H1 (cell line): ENCODE measurements around the gene MAGI3. TPM values are rescaled to one million over a fixed set of nuclear protein-coding genes. Genes with fewer than 3 reads are reported as not detected.

Experiments
- CTCF ChIA-PET: fragments of 300-600 bp; sonication (Branson Sonifier 250); formaldehyde crosslinking; loops from one replicate; lab custom pipeline; 2021; ENCODE audit not compliant: partially characterized antibody; lab: Charles Lee
- POLR2A ChIA-PET: fragments of 300-600 bp; sonication (Branson Sonifier 250); formaldehyde crosslinking; loops from one replicate; lab custom pipeline; 2021; ENCODE audit warnings: inconsistent platforms; ENCODE audit not compliant: partially characterized antibody; lab: Charles Lee
- DNase-seq, 2 experiments: peaks; one replicate each; pipeline versions ENCODE4 v3.0.0 to v3.0.0-alpha.2; 2010 to 2022; ENCODE audit warnings: low spot score in 2 of 2, low read depth in 1 of 2, mixed read lengths in 1 of 2
- FAIRE-seq: peaks from 2 replicates; lab custom pipeline; 2011; peaks lifted over from hg19 to GRCh38; lab: Jason Lieb, UNC
- H2AFZ ChIP-seq: 2 replicates; pipeline ENCODE4 v1.8.1; 2012; ENCODE audit warnings: low read length, inconsistent platforms
- H2AK5ac ChIP-seq: 2 replicates; pipeline ENCODE4 v1.6.1; 2013; ENCODE audit warnings: low read depth, low read length
- H2BK120ac ChIP-seq: replicated peaks from 2 replicates; pipeline ENCODE3; 2013; ENCODE audit warnings: low read depth, low read length, inconsistent platforms
- H2BK12ac ChIP-seq: 2 replicates; pipeline ENCODE4 v1.6.1; 2013; ENCODE audit warnings: low read depth, low read length
- H2BK15ac ChIP-seq: 2 replicates; pipeline ENCODE4 v1.6.1; 2013; ENCODE audit warnings: low read length
- H2BK20ac ChIP-seq: 2 replicates; pipeline ENCODE4 v1.6.1; 2013; ENCODE audit warnings: low read length
- H2BK5ac ChIP-seq: 2 replicates; pipeline ENCODE4 v1.6.1; 2013; ENCODE audit warnings: low read depth, low read length
- H3K14ac ChIP-seq: 2 replicates; pipeline ENCODE4 v1.6.1; 2013; ENCODE audit warnings: inconsistent platforms; ENCODE audit not compliant: insufficient read length
- H3K18ac ChIP-seq: 2 replicates; pipeline ENCODE4 v1.6.1; 2013; ENCODE audit warnings: low read length; ENCODE audit errors: extremely low read depth
- H3K23ac ChIP-seq: 2 replicates; pipeline ENCODE4 v1.6.1; 2013; ENCODE audit warnings: inconsistent platforms; ENCODE audit not compliant: insufficient read length
- H3K23me2 ChIP-seq: 2 replicates; pipeline ENCODE4 v1.6.1; 2013; ENCODE audit warnings: low read depth, low read length
- H3K27ac ChIP-seq: 2 replicates; pipeline ENCODE4 v1.6.1; 2011; ENCODE audit warnings: low read depth, low read length, inconsistent platforms
- H3K27me3 ChIP-seq, 4 experiments: replicated peaks in 1 of 4; 1 replicate in 1 of 4; 2 replicates in 3 of 4; pipeline versions ENCODE4 v1.6.1 to v1.8.1; 2011 to 2013; ENCODE audit warnings: low read length in 3 of 4, mild to moderate bottlenecking in 3 of 4, inconsistent platforms in 2 of 4, mixed read lengths in 2 of 4, moderate library complexity in 1 of 4; ENCODE audit not compliant: control insufficient read depth in 3 of 4, insufficient read depth in 3 of 4; ENCODE audit errors: extremely low read depth in 1 of 4
- H3K36me3 ChIP-seq, 4 experiments: 2 replicates each; pipeline versions ENCODE4 v1.6.1 to v1.8.1; 2011 to 2013; ENCODE audit warnings: mild to moderate bottlenecking in 4 of 4, low read length in 3 of 4, moderate library complexity in 2 of 4, control low read depth in 1 of 4, inconsistent platforms in 1 of 4; ENCODE audit not compliant: insufficient read depth in 4 of 4, control insufficient read depth in 2 of 4
- H3K4ac ChIP-seq: replicated peaks from 2 replicates; pipeline ENCODE3; 2013; ENCODE audit warnings: low read length, low read depth, mixed read lengths, inconsistent platforms; ENCODE audit not compliant: insufficient read length
- H3K4me1 ChIP-seq, 4 experiments: replicated peaks in 1 of 4; 1 replicate in 1 of 4; 2 replicates in 3 of 4; pipeline versions ENCODE4 v1.6.1 to v1.8.1; 2011 to 2013; ENCODE audit warnings: low read length in 3 of 4, inconsistent platforms in 2 of 4, mixed read lengths in 1 of 4; ENCODE audit not compliant: insufficient read depth in 4 of 4, control insufficient read depth in 3 of 4
- H3K4me2 ChIP-seq, 2 experiments: 2 replicates each; pipeline versions ENCODE4 v1.6.1 to v1.8.1; 2011 to 2013; ENCODE audit warnings: low read depth in 2 of 2, low read length in 2 of 2, control low read depth in 1 of 2, inconsistent platforms in 1 of 2, mild to moderate bottlenecking in 1 of 2; ENCODE audit not compliant: insufficient read depth in 1 of 2
- H3K4me3 ChIP-seq, 4 experiments: fragments of 200-600, 300-600 bp in 1 of 4; sonication (generic), shearing (Covaris generic), sonication (Bioruptor Twin) in 1 of 4; 2 replicates each; pipeline versions ENCODE4 v1.5.1 to v1.8.1; 2011 to 2016; ENCODE audit warnings: low read length in 4 of 4, low read depth in 3 of 4, control low read depth in 2 of 4, inconsistent platforms in 2 of 4, mild to moderate bottlenecking in 2 of 4, mixed read lengths in 1 of 4, moderate library complexity in 1 of 4; ENCODE audit not compliant: insufficient read depth in 2 of 4; ENCODE audit errors: extremely low read depth in 1 of 4
- H3K56ac ChIP-seq: replicated peaks from 2 replicates; pipeline ENCODE3; 2013; ENCODE audit warnings: low read depth, mild to moderate bottlenecking, mixed read lengths, low read length, inconsistent platforms; ENCODE audit not compliant: insufficient read length
- H3K79me1 ChIP-seq: 2 replicates; pipeline ENCODE4 v1.6.1; 2013; ENCODE audit warnings: low read depth, low read length, control low read depth
- H3K79me2 ChIP-seq, 2 experiments: 2 replicates each; pipeline versions ENCODE4 v1.6.1 to v1.8.1; 2012 to 2013; ENCODE audit warnings: low read length in 2 of 2, mild to moderate bottlenecking in 2 of 2, inconsistent platforms in 1 of 2; ENCODE audit not compliant: insufficient read depth in 2 of 2, control insufficient read depth in 1 of 2
- H3K9ac ChIP-seq, 4 experiments: replicated peaks in 1 of 4; 1 replicate in 1 of 4; 2 replicates in 3 of 4; pipeline versions ENCODE4 v1.6.1 to v1.8.1; 2011 to 2013; ENCODE audit warnings: low read depth in 3 of 4, low read length in 3 of 4, control low read depth in 2 of 4, mild to moderate bottlenecking in 2 of 4, moderate library complexity in 2 of 4, inconsistent platforms in 1 of 4; ENCODE audit errors: extremely low read depth in 1 of 4
- H3K9me3 ChIP-seq, 2 experiments: 2 replicates each; pipeline versions ENCODE4 v1.6.1 to v1.8.1; 2012 to 2013; ENCODE audit warnings: mild to moderate bottlenecking in 2 of 2, moderate library complexity in 2 of 2, control low read depth in 1 of 2, inconsistent platforms in 1 of 2, low read depth in 1 of 2, low read length in 1 of 2, mixed read lengths in 1 of 2; ENCODE audit not compliant: insufficient read depth in 2 of 2
- H4K20me1 ChIP-seq, 2 experiments: replicated peaks in 1 of 2; 2 replicates each; pipeline versions ENCODE3 to v1.8.1; 2011 to 2013; ENCODE audit warnings: inconsistent platforms in 2 of 2, low read length in 2 of 2, mild to moderate bottlenecking in 1 of 2; ENCODE audit not compliant: insufficient read depth in 2 of 2, control insufficient read depth in 1 of 2
- H4K5ac ChIP-seq: 2 replicates; pipeline ENCODE4 v1.6.1; 2013; ENCODE audit warnings: low read length, low read depth, mixed read lengths, inconsistent platforms; ENCODE audit not compliant: insufficient read length
- H4K8ac ChIP-seq: 2 replicates; pipeline ENCODE4 v1.8.0; 2013; ENCODE audit warnings: mild to moderate bottlenecking, moderate library complexity, low read length, inconsistent platforms; ENCODE audit not compliant: insufficient read depth; ENCODE audit errors: extremely low read depth
- H4K91ac ChIP-seq: replicated peaks from 2 replicates; pipeline ENCODE3; 2013; ENCODE audit warnings: low read length, mixed read lengths, inconsistent platforms; ENCODE audit not compliant: insufficient read length
- CTCF ChIP-seq, 3 experiments: IDR thresholded peaks; 1 replicate in 2 of 3; 2 replicates in 1 of 3; pipeline versions ENCODE4 v1.5.1 to v1.6.1; 2011; ENCODE audit warnings: low read length in 3 of 3, mild to moderate bottlenecking in 3 of 3, inconsistent platforms in 2 of 3, low read depth in 1 of 3, moderate library complexity in 1 of 3; ENCODE audit not compliant: insufficient read depth in 1 of 3; ENCODE audit errors: control extremely low read depth in 1 of 3
- GTF2F1 ChIP-seq: IDR thresholded peaks from 2 replicates; pipeline ENCODE4 v1.6.1; 2012; ENCODE audit warnings: low read depth, low read length, improper control_type of control experiment, borderline replicate concordance
- WGBS, 2 experiments: shearing (Covaris generic) in 1 of 2; methylation state at CpG; one replicate each; pipeline versions ENCODE4 v1.1.6 to v1.1.7; 2013 to 2015; ENCODE audit warnings: low lambda C conversion rate in 2 of 2, mixed read lengths in 2 of 2, inconsistent platforms in 1 of 2, low coverage in 1 of 2, missing lambda C conversion rate in 1 of 2; ENCODE audit not compliant: insufficient replicate concordance in 2 of 2, insufficient coverage in 1 of 2, insufficient read length in 1 of 2; ENCODE audit errors: extremely low coverage in 1 of 2, missing lambda C conversion rate in 1 of 2; 5-methylcytosine and 5-hydroxymethylcytosine counted together
- polyA plus RNA-seq, 7 experiments: library from polyadenylated mRNA; depleted of rRNA in 3 of 7; stranded (reverse) in 5 of 7; unstranded in 2 of 7; fragments of >200 nt in 5 of 7; fragments of 200-250 nt in 2 of 7; gene quantifications; 1 replicate in 5 of 7; 2 replicates in 1 of 7; 4 replicates in 1 of 7; pipeline versions ENCODE4 v1.2.1 to v1.2.3, GENCODE V29; 2011 to 2013; ENCODE audit warnings: missing spikeins in 2 of 7, mixed read lengths in 2 of 7
- total RNA-seq: library from RNA; stranded (reverse); fragmentation: NEBNext Ultra II Directional; extraction: Animal tissue kit (Norgen Biotek cat#: 25700); gene quantifications from 2 replicates; pipeline ENCODE4 v1.2.1, GENCODE V29; 2021

MAGI3 gene
- total and polyA plus RNA-seq, 2 of the 8 experiments (the other 6 are each of a cell fraction or from before 2014, with no cell fraction given) = 2.3 to 7.8 TPM

- Histone ChIP-seq H2BK5ac (no peak overlapping the region), H3K9ac (no peak overlapping the region), H3K4me1 (no peaks in the 10 kb centered on the region; a peak in 1 of 7 replicates), H4K5ac (no peak overlapping the region), H3K27me3 (no peaks in the 10 kb centered on the region), H3K23ac (no peak overlapping the region), H2AK5ac (no peak overlapping the region), H4K20me1 (no peaks in the 10 kb centered on the region), H3K4me3 (no peak overlapping the region), H3K4me2 (no peak overlapping the region), H3K4ac (no peak overlapping the region), H3K27ac (no peak overlapping the region), H2BK120ac (no peak overlapping the region), H2BK12ac (no peak overlapping the region), H2BK15ac (no peak overlapping the region), H4K8ac (no peak overlapping the region), H3K9me3 (no peaks in the 10 kb centered on the region; a peak in 1 of 4 replicates), H3K14ac (no peak overlapping the region), H2BK20ac (no peak overlapping the region), H3K79me1 (no peaks in the 10 kb centered on the region), H3K18ac (no peak overlapping the region), H3K56ac (no peak overlapping the region), H3K36me3 (no peaks in the 10 kb centered on the region), H4K91ac (no peak overlapping the region), H3K23me2 (no peaks in the 10 kb centered on the region), H3K79me2 (0 out of 4 replicates have a peak, but pooled peaks cover 0 to 6% of the 10 kb centered on the region in 2 experiments), H2AFZ (no peak overlapping the region)
- CTCF ChIA-PET = interaction anchor here (0.5 to 2.1 kb wide), 16 partner anchors 11 to 316 kb away, joined by 3 to 10 read pairs (median 4); partner anchors contain the start of gene MAGI3
- FAIRE-seq (no peak), DNase-seq (no peak)
- TF ChIP-seq CTCF (IDR thresholded peaks at IDR 0.05; ENCODE audit: control extremely low read depth in 1 of 3, insufficient read depth in 1 of 3, low read depth in 1 of 3, low read length in 3 of 3) (no peak), GTF2F1 (no peak)
- POLR2A ChIA-PET = no interaction called here
- WGBS, 2 experiments = 95% methylated on average over 1 of the region's 1 CpG; no CpG with 5 or more reads in 1 of the 2 experiments
Observed at GRCh38 chr1:113453771-113454083, 63.4 kb downstream of the MAGI3 start.
